Transverse colon (tissue), 4 donors: ENCODE measurements around the gene WFDC9. TPM values are rescaled to one million over a fixed set of nuclear protein-coding genes. Genes with fewer than 3 reads are reported as not detected.

Experiments used
- DNase-seq: peaks from one replicate; pipeline ENCODE4 v3.0.0-alpha.2; 2019
- H3K27ac ChIP-seq, 4 donors: fragments of 200-600 bp; sonication (generic); 2 replicates each; pipeline ENCODE4 v1.5.1; 2016 to 2018; ENCODE audit warnings: inconsistent platforms in 4 of 4
- H3K27me3 ChIP-seq: fragments of 200-600 bp; sonication (generic); 2 replicates; pipeline ENCODE4 v1.5.1; 2017; ENCODE audit warnings: inconsistent platforms
- H3K36me3 ChIP-seq, 4 donors: fragments of 200-600 bp; sonication (generic); 2 replicates each; pipeline ENCODE4 v1.5.1; 2017 to 2019; ENCODE audit warnings: inconsistent platforms in 4 of 4
- H3K4me1 ChIP-seq, 4 donors: fragments of 200-600 bp; sonication (generic); 2 replicates each; pipeline ENCODE4 v1.5.1; 2017 to 2020; ENCODE audit warnings: inconsistent platforms in 4 of 4
- H3K4me3 ChIP-seq, 4 donors: fragments of 200-600 bp; sonication (generic); 1 replicate in 1 of 4; 2 replicates in 3 of 4; pipeline versions ENCODE4 v1.5.1 to v1.6.1; 2017 to 2019; ENCODE audit warnings: inconsistent platforms in 4 of 4
- H3K9me3 ChIP-seq, 2 donors: fragments of 200-600 bp; sonication (generic); 2 replicates each; pipeline ENCODE4 v1.5.1; 2017 to 2019; ENCODE audit warnings: inconsistent platforms in 2 of 2
- EP300 ChIP-seq: sonication (generic); formaldehyde crosslinking; IDR thresholded peaks from one replicate; pipeline ENCODE4 v1.6.1; 2017; ENCODE audit warnings: antibody characterized with exemption, low read depth
- POLR2A ChIP-seq: fragments of 450-650 bp; IDR thresholded peaks from one replicate; pipeline ENCODE4 v1.6.1; 2016; ENCODE audit warnings: antibody characterized with exemption, mild to moderate bottlenecking, moderate library complexity
- POLR2AphosphoS5 ChIP-seq, 3 donors: sonication (generic); formaldehyde crosslinking; IDR thresholded peaks; one replicate each; pipeline ENCODE4 v1.6.1; 2016; ENCODE audit warnings: antibody characterized with exemption in 3 of 3
- WGBS, 2 donors: methylation state at CpG; one replicate each; pipeline ENCODE4 v1.1.5; 2018; ENCODE audit warnings: low coverage in 1 of 2; 5-methylcytosine and 5-hydroxymethylcytosine counted together
- in situ Hi-C, 4 donors: fragments of 200-750 bp; cut with MboI; loops; one replicate each; pipeline versions ENCODE4 v1.15.0 to v1.15.1; 2017; ENCODE audit warnings: low sequenced_read_pairs in 3 of 4, low pct_ligation_motif_present in 1 of 4, low pct_unique_long_range_greater_than_20kb in 1 of 4
- intact Hi-C: fragments of 100-400 bp; cut with DNase I; formaldehyde crosslinking; loops from one replicate; pipeline ENCODE4 v1.15.1; 2023; ENCODE audit warnings: low total_unique reads
- total RNA-seq, 4 donors: library from RNA; depleted of rRNA; stranded (reverse); fragments of >200 nt; gene quantifications; one replicate each; pipeline ENCODE4 v1.1.0, GENCODE V29; 2016
- TF ChIP-seq, protein P1 (sequence below), 5 experiments: fragments of 200-600 bp in 3 of 5; fragments of 450-650 bp in 2 of 5; sonication (generic) in 3 of 5; IDR thresholded peaks; 1 replicate in 2 of 5; 2 replicates in 3 of 5; pipeline ENCODE4 v1.5.1; 2016 to 2017; ENCODE audit warnings: antibody characterized with exemption in 5 of 5, inconsistent platforms in 3 of 5, mild to moderate bottlenecking in 2 of 5, moderate library complexity in 1 of 5

WFDC9 gene
- total RNA-seq, 4 donors from 2014 or later, result not detected

DNA sequence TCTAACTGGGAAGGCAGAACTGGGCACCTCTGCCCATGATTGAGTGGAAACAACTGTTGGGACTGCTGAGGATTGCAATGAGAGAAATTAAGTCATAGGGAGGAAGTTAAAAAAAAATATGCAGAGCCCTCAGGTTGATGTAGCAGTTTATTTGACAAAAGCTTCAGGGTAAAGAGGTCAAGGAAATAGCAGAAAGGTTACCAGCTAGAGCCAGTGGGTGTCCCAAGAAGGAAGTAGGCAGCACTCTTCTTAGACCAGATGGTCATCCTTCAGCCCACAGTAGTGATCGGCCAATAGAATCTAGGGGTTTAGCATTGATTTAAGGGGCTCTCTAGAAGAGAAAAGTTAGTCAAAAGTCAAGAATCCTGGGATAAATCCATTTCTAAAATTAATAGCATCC is 23.3 kb downstream of the WFDC9 start:
- in situ Hi-C loops, result no loop called here

DNA sequence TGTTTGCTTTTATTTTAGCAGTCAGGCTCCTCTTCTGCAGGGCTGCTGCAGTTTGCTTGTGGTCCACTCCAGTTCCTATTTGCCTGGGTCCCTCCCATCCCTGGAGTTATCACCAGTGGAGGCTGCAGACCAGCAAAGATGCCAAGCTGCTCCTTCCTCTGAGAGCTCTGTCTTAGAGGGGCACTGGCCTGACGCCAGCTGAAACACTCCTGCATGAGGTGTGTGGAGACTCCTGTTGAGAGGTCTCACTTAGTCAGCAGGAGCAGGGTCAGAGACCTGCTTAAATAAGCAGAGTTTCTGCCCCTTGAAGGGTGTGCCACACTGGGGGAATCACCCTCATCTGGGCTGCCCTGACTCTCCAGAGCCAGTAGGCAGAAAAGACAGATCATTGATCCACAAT is 35.8 kb downstream of the WFDC9 start:
- Histone ChIP-seq H3K27me3 (no peaks in the 10 kb centered on the region), H3K9me3 (no peaks in the 10 kb centered on the region), H3K36me3 (no peaks in the 10 kb centered on the region), H3K4me3 (no peak overlapping the region), H3K4me1 (no peaks in the 10 kb centered on the region), H3K27ac (no peak overlapping the region)
- no peak for DNase-seq
- intact Hi-C loops (no loop called here), in situ Hi-C loops (loop anchor here in 1 of 4 donors (25.0 kb wide), 1 partner anchor 167 kb away; no protein-coding TSS in a partner anchor)
- TF ChIP-seq EP300 (no peak), POLR2A (no peak), POLR2AphosphoS5 (IDR thresholded peaks at IDR 0.05) (no peak)
- TF ChIP-seq, protein P1, sequence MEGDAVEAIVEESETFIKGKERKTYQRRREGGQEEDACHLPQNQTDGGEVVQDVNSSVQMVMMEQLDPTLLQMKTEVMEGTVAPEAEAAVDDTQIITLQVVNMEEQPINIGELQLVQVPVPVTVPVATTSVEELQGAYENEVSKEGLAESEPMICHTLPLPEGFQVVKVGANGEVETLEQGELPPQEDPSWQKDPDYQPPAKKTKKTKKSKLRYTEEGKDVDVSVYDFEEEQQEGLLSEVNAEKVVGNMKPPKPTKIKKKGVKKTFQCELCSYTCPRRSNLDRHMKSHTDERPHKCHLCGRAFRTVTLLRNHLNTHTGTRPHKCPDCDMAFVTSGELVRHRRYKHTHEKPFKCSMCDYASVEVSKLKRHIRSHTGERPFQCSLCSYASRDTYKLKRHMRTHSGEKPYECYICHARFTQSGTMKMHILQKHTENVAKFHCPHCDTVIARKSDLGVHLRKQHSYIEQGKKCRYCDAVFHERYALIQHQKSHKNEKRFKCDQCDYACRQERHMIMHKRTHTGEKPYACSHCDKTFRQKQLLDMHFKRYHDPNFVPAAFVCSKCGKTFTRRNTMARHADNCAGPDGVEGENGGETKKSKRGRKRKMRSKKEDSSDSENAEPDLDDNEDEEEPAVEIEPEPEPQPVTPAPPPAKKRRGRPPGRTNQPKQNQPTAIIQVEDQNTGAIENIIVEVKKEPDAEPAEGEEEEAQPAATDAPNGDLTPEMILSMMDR (IDR thresholded peaks at IDR 0.05), result no peak
- 78% methylated on average over 1 of the region's 1 CpG; no CpG with 5 or more reads in 1 of the 2 donors for WGBS, 2 donors

More for the DNA sequence above, 23.3 kb downstream of the WFDC9 start:
- intact Hi-C loops, result no loop called here
- TF ChIP-seq POLR2A (no peak), POLR2AphosphoS5 (IDR thresholded peaks at IDR 0.05) (no peak), EP300 (no peak)
- TF ChIP-seq, protein P1 (IDR thresholded peaks at IDR 0.05), result no peak
- Histone ChIP-seq H3K4me3 (no peak overlapping the region), H3K4me1 (peaks cover 0 to 8% (median 1%) of the 10 kb centered on the region in 4 donors), H3K27me3 (no peaks in the 10 kb centered on the region), H3K9me3 (peaks cover 14 to 20% of the 10 kb centered on the region in 2 donors), H3K36me3 (no peaks in the 10 kb centered on the region), H3K27ac (no peak overlapping the region)
- 94% methylated on average over 1 of the region's 1 CpG; no CpG with 5 or more reads in 1 of the 2 donors for whole genome bisulfite sequencing, 2 donors
- DNase-seq, result no peak

DNA sequence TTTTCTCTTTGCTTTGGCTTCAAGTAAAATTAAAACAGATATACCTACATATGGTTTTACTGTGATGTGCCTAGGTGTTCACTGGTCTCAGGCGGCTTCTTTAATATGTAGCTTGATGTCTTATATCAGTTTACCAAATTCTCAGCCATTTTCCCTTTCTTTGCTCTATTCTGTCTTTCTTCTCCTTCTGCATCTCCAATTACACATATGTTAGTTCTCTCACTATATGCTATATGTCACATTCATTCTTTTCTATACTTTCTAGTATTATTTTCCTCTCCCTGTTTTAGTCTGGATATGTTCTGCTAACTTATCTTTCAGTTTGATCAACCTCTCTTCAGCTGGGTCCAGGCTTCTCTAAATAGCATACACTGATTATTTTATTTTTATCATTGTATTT is 37.6 kb downstream of the WFDC9 start:
- intact Hi-C loops, result no loop called here

DNA sequence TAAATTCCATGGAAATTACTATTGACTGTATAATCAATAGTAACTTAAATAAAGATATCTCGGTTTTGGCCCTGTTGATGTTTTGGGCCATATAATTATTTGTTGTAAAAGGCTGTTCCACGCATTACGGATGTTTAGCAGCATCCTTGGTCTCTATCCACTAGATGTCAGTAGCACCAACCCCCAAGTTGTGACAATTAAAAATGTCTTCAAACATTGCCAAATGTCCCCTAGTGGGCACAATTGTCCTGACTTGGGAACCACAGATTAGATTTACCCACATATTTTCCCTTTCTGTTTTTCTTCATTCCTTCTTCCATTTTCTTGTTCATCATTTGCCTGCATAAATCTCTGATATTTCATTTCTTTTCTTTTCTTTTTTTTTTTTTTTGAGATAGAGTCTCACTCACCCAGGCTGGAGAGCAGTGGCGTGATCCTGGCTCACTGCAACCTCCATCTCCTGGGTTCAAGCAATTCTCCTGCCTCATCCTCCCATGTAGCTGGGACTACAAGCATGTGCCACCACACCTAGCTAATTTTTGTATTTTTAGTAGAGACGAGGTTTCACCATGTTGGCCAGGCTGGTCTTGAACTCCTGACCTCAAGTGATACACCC is 38.4 kb downstream of the WFDC9 start:
- DNase-seq, result no peak
- 32 to 46% methylated on average over 4 to 5 of the region's 5 CpGs for WGBS, 2 donors
- TF ChIP-seq EP300 (no peak), POLR2A (no peak), POLR2AphosphoS5 (IDR thresholded peaks at IDR 0.05) (no peak)
- TF ChIP-seq, protein P1 (IDR thresholded peaks at IDR 0.05), result peak; percentile 38 to 88 (median 63)
- Histone ChIP-seq H3K27ac (no peak overlapping the region), H3K4me1 (no peaks in the 10 kb centered on the region), H3K36me3 (no peaks in the 10 kb centered on the region), H3K4me3 (no peak overlapping the region), H3K27me3 (no peaks in the 10 kb centered on the region), H3K9me3 (no peaks in the 10 kb centered on the region)
- intact Hi-C loops (no loop called here), in situ Hi-C loops (loop anchor here in 1 of 4 donors (25.0 kb wide), 1 partner anchor 170 kb away; no protein-coding TSS in a partner anchor)

More for the DNA sequence above, 37.6 kb downstream of the WFDC9 start:
- Histone ChIP-seq H3K27me3 (no peaks in the 10 kb centered on the region), H3K9me3 (no peaks in the 10 kb centered on the region), H3K4me3 (no peak overlapping the region), H3K4me1 (no peaks in the 10 kb centered on the region), H3K27ac (no peak overlapping the region), H3K36me3 (no peaks in the 10 kb centered on the region)
- in situ Hi-C loops, result loop anchor here in 1 of 4 donors (25.0 kb wide), 1 partner anchor 169 kb away; no protein-coding TSS in a partner anchor
- WGBS, 2 donors, result 17 to 100% methylated on average over 1 of the region's 1 CpG
- no peak for DNase-seq
- no peak for TF ChIP-seq EP300
- no peak for TF ChIP-seq POLR2AphosphoS5 (IDR thresholded peaks at IDR 0.05)
